DOHH2 (cell line): Measurements from ENCODE around the gene ESRRG.

Experiments used
- CTCF ChIP-seq: fragments of 200-600 bp; sonication (generic); IDR thresholded peaks from one replicate; pipeline ENCODE4 v1.5.1; 2014; ENCODE audit warnings: antibody characterized with exemption, mild to moderate bottlenecking, low read depth, low read length; ENCODE audit not compliant: poor library complexity, severe bottlenecking
- EZH2phosphoT487 ChIP-seq: fragments of 200-600 bp; sonication (generic); IDR thresholded peaks from 2 replicates; pipeline ENCODE4 v1.6.1; 2017; ENCODE audit warnings: borderline replicate concordance, mild to moderate bottlenecking, antibody characterized with exemption, low read length, moderate library complexity, mixed read lengths

- TF ChIP-seq CTCF (no peak), EZH2phosphoT487 (no peak)
Observed at GRCh38 chr1:216500273-216500967, 222.8 kb downstream of the ESRRG start.
